Activated naive CD4-positive, alpha-beta T cell treated with anti-CD3 and anti-CD28 coated beads, Interleukin-2, amount 50 U/mL, for 24 hours (primary cell): ENCODE results near the gene ENO1.
"Not testable (repeated sequence)": the region's sequence is repeated elsewhere in the genome, so short reads cannot be mapped to it uniquely, and the experiment has no call there.

Experiments
- H3K27ac Mint-ChIP-seq: one replicate; pipeline ENCODE4 v1.8.0; 2021; ENCODE audit warnings: mild to moderate bottlenecking, mixed read lengths
- H3K27me3 Mint-ChIP-seq: one replicate; pipeline ENCODE4 v1.8.0; 2021; ENCODE audit warnings: mixed read lengths
- H3K36me3 Mint-ChIP-seq: one replicate; pipeline ENCODE4 v1.8.0; 2021; ENCODE audit warnings: mixed read lengths
- H3K4me1 Mint-ChIP-seq: one replicate; pipeline ENCODE4 v1.8.0; 2021; ENCODE audit warnings: mixed read lengths
- H3K4me3 Mint-ChIP-seq: one replicate; pipeline ENCODE4 v1.8.0; 2021; ENCODE audit warnings: mild to moderate bottlenecking, mixed read lengths
- H3K9me3 Mint-ChIP-seq: one replicate; pipeline ENCODE4 v1.8.0; 2021; ENCODE audit warnings: mixed read lengths

The ENO1 gene

DNA sequence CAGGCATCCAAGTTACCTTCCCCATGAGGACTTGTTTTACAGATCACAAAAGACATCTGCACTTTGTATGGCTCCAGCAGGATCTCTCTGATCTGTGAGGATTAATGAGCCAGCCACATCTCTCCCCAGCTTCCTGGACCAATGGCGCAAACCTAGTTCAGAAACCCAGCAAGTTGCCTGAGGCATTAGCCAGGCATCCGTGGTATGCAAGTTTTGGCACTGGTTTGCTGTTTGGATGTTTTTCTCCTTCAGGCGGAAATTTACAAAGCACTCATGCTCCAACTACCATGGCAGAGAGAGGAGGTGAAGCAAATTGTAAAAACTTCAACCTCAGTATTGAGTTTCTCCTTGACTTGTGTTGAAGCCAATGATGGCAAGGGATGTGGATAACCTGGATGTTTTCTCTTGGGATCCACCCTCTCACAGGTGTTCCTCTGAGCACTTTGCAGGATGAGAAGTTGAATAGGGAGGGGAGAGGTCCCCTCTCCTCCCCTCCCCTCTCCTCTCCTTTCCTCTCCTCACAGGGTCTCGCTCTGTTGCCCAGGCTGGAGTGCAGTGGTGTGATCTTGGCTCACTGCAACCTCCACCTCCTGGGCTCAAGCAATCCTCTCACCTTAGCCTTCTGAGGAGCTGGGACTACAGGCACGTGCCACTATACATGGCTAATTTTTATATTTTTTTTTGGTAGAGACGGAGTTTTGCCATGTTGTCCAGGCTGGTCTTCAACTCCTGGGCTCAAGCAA lies 25.6 kb upstream of the ENO1 start:
- H3K36me3 Mint-ChIP-seq, result no peaks in the 10 kb centered on the region
- no peak overlapping the region for H3K4me3 Mint-ChIP-seq
- H3K9me3 Mint-ChIP-seq, result no peaks in the 10 kb centered on the region
- H3K4me1 Mint-ChIP-seq, result peaks cover 45% of the 10 kb centered on the region
- no peaks in the 10 kb centered on the region for H3K27me3 Mint-ChIP-seq
- H3K27ac Mint-ChIP-seq, result peak overlapping the region; percentile 81

DNA sequence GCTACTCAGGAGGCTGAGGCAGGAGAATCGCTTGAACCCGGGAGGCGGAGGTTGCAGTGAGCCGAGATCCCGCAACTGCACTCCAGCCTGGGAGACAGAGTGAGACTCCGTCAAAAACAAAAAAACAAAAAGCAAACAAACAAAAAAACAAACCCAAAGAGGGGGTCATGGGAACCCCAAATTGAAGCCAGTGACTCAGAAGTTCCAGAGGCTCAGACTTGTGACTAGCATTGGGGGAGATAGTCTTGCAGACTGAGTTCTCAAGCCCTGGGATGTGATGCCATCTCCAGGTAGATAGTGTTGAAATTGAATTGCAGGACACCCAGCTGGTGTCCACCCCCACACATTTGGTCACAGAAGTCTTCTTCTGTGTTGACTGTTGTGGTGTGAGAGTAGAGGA lies 24.9 kb upstream of the ENO1 start:
- peaks cover 49% of the 10 kb centered on the region for H3K4me1 Mint-ChIP-seq
- no peaks in the 10 kb centered on the region for H3K9me3 Mint-ChIP-seq
- H3K27ac Mint-ChIP-seq, result peak overlapping the region; percentile 59
- no peak overlapping the region for H3K4me3 Mint-ChIP-seq
- H3K27me3 Mint-ChIP-seq, result no peaks in the 10 kb centered on the region
- no peaks in the 10 kb centered on the region for H3K36me3 Mint-ChIP-seq

DNA sequence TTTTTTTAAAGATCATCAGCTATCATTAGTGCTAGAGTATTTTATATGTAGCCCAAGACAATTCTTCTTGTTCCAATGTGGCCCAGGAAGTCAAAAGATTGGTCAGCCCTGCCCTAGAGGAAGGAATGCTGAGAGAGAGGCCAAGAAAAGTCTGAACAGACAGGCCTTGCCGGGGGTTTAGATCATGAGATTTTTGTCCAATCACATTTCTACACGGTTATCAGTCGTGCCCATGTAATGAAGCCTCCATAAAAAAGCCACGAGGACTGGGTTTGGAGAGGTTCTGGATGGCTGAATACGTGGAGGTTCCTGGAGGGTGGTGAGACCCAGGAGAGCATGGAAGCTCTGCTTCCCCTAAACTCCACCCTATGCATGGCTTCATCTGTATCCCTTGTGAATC lies 24.3 kb upstream of the ENO1 start:
- Mint-ChIP-seq H3K27ac (peak overlapping the region; percentile 39), H3K9me3 (no peaks in the 10 kb centered on the region), H3K36me3 (no peaks in the 10 kb centered on the region), H3K4me3 (no peak overlapping the region), H3K27me3 (no peaks in the 10 kb centered on the region), H3K4me1 (peaks cover 50% of the 10 kb centered on the region)

DNA sequence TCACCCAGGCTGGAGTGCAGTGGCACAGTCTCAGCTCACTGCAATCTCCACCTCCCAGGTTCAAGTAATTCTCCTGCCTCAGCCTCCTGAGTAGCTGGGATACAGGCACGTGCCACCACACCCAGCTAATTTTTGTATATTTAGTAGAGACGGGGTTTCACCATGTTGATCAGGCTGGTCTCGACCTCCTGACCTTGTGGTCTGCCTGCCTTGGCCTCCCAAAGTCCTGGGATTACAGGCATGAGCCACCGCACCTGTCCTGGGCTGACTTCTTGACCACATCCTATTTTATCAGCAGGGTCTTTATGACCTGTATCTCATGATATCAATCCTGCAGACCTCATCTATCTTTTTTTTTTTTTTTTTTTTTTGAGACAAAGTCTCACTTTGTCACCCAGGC lies 22.2 kb upstream of the ENO1 start:
- not testable (repeated sequence) for H3K27me3 Mint-ChIP-seq, H3K36me3 Mint-ChIP-seq, H3K9me3 Mint-ChIP-seq, H3K4me3 Mint-ChIP-seq
- peak overlapping the region; percentile 99 for H3K27ac Mint-ChIP-seq
- H3K4me1 Mint-ChIP-seq, result peaks cover 41% of the 10 kb centered on the region

DNA sequence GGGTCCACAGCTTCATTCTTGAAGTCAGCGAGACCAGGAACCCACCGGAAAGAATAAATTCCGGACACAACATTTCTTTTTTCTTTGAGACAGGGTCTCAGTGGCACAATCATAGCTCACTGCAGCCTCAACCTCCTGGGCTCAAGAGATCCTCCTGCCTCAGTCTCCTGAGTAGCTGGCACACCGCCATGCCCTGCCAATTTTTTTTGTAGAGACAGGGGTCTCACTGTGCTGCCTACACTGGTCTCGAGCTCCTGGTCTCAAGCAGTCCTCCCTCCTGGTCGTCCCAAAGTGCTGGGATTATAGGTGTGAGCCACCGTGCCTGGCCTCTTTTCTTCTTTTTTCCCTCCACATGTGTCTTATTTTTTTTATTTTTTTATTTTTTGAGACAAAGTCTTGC lies 20.6 kb upstream of the ENO1 start:
- peaks cover 37% of the 10 kb centered on the region for H3K4me1 Mint-ChIP-seq
- H3K27me3 Mint-ChIP-seq, result no peaks in the 10 kb centered on the region
- H3K4me3 Mint-ChIP-seq, result no peak overlapping the region
- no peaks in the 10 kb centered on the region for H3K36me3 Mint-ChIP-seq
- peak overlapping the region; percentile 99 for H3K27ac Mint-ChIP-seq
- H3K9me3 Mint-ChIP-seq, result no peaks in the 10 kb centered on the region

DNA sequence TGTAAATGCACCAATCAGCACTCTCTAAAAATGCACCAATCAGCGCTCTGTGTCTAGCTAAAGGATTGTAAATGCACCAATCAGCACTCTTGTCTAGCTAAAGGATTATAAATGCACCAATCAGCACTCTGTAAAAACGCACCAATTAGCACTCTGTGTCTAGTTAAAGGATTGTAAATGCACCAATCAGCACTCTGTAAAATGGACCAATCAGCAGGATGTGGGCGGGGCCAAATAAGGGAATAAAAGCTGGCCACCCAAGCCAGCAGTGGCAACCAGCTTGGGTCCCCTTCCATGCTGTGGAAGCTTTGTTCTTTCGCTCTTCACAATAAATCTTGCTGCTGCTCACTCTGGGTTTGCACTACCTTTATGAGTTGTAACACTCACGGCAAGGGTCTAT lies 19.9 kb upstream of the ENO1 start:
- Mint-ChIP-seq H3K4me3 (peak overlapping the region; percentile 23), H3K4me1 (peaks cover 31% of the 10 kb centered on the region), H3K27ac (peak overlapping the region; percentile 99)
- H3K36me3 Mint-ChIP-seq, H3K27me3 Mint-ChIP-seq, H3K9me3 Mint-ChIP-seq: not testable (repeated sequence)

DNA sequence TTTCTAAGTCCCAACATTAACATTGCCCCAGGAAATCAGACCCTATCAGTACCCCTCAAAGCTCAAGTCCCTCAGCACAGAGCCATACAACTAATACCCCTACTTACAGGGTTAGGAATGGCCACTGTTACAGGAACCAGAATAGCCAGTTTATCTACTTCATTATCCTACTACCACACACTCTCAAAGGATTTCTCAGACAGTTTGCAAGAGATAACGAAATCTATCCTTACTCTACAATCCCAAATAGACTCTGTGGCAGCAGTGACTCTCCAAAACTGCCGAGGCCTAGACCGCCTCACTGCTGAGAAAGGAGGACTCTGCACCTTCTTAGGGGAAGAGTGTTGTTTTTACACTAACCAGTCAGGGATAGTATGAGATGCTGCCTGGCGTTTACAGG lies 19.0 kb upstream of the ENO1 start:
- not testable (repeated sequence) for H3K36me3 Mint-ChIP-seq, H3K4me3 Mint-ChIP-seq, H3K27ac Mint-ChIP-seq, H3K27me3 Mint-ChIP-seq, H3K9me3 Mint-ChIP-seq
- H3K4me1 Mint-ChIP-seq, result peaks cover 28% of the 10 kb centered on the region

DNA sequence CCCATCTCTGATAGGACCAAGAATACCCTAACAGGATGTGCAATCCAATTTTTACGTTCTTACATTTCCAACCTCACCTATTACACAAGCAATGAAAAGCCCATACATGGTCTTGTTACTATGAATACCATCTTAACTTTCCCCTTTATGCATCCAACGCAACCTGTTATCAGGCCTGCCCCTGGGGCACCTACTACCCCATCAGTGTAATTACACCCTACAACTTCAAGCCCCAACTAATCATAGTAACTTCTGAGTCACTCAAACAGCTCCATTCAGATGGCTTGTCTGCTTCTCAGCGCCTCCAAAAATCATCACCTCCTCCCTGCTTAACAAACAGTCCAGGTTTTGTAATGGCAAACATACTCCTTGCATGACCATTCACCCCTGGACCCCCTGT lies 18.3 kb upstream of the ENO1 start:
- H3K9me3 Mint-ChIP-seq, H3K27me3 Mint-ChIP-seq, H3K4me3 Mint-ChIP-seq, H3K27ac Mint-ChIP-seq, H3K36me3 Mint-ChIP-seq: not testable (repeated sequence)
- H3K4me1 Mint-ChIP-seq, result peaks cover 28% of the 10 kb centered on the region

DNA sequence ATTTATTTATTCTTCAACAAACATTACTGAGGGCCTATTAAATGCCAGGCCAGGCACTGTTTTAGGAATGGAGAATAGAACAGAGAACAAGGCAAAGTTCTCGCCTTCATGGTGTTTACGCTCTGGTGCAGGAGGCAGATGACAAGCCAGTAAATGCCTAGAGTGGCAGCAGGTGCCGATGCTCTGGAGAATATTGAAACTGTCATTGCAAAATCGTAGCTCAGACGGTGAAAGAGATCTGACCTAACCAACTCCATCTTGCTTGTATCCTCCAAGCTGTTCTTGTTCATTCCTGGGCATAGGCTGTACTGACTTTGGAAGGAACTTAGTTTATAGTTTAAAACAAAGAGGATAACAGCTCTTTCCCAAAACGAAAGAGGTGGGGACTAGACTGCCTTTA lies 13.5 kb upstream of the ENO1 start:
- Mint-ChIP-seq H3K36me3 (no peaks in the 10 kb centered on the region), H3K4me3 (no peak overlapping the region), H3K27ac (no peak overlapping the region), H3K9me3 (no peaks in the 10 kb centered on the region), H3K27me3 (no peaks in the 10 kb centered on the region), H3K4me1 (no peaks in the 10 kb centered on the region)

DNA sequence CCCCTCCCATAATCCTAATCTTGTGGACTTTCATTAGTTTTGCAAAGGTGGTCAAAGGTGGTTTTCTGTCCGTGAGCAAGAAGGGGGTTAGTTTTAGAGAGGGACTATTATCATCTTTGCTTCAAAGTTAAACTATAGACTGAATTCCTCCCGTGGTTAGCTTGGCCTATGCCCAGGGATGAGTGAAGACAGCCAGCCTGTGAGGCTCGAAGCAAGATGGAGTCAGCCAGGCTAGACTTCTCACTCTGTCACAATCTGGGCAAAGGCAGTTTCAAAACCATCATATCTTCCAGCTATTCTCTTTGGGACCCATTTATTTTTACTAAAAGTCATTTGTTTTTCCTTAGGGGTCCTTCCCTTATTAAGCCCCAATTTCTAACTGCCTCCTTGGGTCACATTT lies 12.9 kb upstream of the ENO1 start:
- Mint-ChIP-seq H3K9me3 (no peaks in the 10 kb centered on the region), H3K4me3 (no peak overlapping the region), H3K36me3 (no peaks in the 10 kb centered on the region), H3K27ac (no peak overlapping the region), H3K4me1 (no peaks in the 10 kb centered on the region), H3K27me3 (no peaks in the 10 kb centered on the region)

DNA sequence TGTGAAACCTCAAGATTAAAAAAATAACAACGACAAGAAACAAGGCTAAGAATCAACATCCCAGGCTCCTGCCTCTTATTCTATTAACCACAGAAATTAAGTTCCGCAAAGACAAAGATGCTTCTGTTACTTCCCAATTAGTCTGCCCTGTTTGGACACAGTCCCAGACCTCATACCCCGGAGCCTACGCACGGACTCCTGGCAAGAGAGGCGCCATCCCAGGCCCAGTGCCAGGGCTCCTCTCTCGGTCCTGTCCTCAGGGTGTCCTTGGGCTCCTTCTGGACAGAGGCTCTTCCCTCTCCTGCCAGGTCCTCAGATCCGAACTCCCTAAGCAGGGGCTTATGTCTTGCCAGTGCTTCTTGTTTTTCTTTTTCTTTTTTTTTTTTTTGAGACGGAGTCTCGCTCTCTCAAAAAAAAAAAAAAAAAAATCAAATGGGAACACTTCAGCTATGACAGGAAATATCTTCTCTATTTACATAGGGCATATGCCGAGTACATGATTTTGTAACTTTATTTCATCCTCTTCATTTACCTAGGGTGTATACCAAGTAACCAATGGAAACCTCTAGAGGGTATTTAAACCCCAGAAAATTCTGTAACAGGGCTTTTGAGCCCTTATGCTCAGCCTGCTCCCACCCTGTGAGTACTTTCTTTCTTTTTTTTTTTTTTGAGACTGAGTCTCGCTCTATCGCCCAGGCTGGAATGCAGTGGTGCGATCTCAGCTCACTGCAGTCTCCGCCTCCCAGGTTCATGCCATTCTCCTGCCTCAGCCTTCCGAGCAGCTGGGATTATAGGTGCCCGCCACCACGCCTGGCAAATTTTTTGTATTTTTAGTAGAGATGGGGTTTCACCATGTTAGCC lies 11.7 kb upstream of the ENO1 start:
- Mint-ChIP-seq H3K36me3 (no peaks in the 10 kb centered on the region), H3K4me1 (no peaks in the 10 kb centered on the region), H3K27me3 (no peaks in the 10 kb centered on the region), H3K9me3 (no peaks in the 10 kb centered on the region), H3K27ac (no peak overlapping the region), H3K4me3 (no peak overlapping the region)

DNA sequence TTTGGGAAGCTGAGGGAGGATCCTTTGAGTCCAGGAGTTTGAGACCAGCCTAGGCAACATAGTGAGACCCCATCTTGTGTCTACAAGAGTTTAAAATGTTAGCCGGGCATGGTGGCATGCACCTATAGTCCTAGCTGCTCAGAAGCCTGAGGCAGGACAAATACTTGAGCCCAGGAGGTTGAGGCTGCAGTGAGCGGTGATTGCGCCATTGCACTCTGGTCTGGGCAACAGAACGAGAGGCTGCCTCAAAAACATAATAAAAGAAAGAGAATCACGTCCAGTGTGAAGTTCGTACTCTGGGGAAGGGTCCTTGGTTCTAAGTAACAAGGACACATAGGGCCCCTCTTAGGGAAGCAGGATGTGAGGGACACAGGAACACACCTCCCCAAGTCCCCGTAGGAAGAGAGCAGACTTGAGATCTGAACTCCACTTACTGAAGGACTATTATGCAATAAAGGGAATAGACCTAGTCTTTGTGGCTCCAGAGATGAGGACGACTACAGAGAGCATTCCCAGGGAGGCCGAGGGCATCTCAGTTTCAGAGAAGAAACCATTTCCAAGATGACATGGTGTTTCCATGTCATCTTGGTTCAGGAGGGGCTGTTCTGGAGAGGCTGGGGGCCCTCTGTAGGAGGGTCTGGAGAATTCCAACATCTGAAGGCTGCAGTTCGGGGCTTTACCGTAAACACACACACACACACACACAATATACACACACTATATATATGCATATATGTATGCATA lies 10.8 kb upstream of the ENO1 start:
- no peaks in the 10 kb centered on the region for H3K36me3 Mint-ChIP-seq
- H3K4me3 Mint-ChIP-seq, result no peak overlapping the region
- no peak overlapping the region for H3K27ac Mint-ChIP-seq
- H3K4me1 Mint-ChIP-seq, result no peaks in the 10 kb centered on the region
- no peaks in the 10 kb centered on the region for H3K9me3 Mint-ChIP-seq
- no peaks in the 10 kb centered on the region for H3K27me3 Mint-ChIP-seq

DNA sequence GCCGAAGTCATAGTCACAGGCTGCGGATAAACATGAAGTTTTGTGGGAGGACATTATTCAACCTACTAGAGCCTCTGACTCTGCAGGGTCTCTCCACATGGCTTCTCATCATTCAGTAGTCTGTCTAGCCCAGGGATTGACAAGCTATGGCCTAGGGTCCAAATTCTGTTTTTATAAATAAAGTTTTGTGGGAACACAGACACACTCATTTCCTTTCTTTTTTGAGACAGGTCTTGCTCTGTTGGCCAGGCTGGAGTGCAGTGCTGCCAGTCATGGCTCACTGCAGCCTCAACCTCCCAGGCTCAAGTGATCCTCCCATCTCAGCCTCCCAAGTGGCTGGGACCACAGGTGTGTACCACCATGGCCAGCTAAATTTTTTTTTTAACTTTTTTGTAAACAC lies 8.1 kb upstream of the ENO1 start:
- Mint-ChIP-seq H3K36me3 (no peaks in the 10 kb centered on the region), H3K4me3 (no peak overlapping the region), H3K9me3 (no peaks in the 10 kb centered on the region), H3K4me1 (no peaks in the 10 kb centered on the region), H3K27ac (no peak overlapping the region), H3K27me3 (no peaks in the 10 kb centered on the region)

DNA sequence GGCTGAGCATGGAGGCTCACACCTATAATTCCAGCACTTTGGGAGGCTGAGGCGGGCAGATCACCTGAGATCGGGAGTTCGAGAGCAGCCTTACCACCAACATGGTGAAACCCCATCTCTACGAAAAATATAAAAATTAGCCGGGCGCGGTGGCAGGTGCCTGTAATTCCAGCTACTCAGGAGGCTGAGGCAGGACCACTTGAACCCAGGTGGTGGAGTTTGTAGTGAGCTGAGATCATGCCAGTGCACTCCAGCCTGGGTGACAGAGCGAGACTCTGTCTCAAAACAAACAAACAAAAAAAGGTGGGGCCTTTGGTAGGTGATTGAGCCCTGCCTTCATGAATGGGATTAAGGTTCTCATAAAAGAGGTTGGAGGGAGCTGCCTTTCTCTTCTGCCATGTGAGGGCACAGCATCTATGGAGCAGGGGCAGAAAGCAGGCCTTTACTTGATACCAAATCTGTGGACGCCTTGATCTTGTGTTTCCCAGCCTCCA lies 7.6 kb upstream of the ENO1 start:
- H3K4me3 Mint-ChIP-seq, H3K9me3 Mint-ChIP-seq, H3K27ac Mint-ChIP-seq, H3K36me3 Mint-ChIP-seq, H3K4me1 Mint-ChIP-seq, H3K27me3 Mint-ChIP-seq: not testable (repeated sequence)

DNA sequence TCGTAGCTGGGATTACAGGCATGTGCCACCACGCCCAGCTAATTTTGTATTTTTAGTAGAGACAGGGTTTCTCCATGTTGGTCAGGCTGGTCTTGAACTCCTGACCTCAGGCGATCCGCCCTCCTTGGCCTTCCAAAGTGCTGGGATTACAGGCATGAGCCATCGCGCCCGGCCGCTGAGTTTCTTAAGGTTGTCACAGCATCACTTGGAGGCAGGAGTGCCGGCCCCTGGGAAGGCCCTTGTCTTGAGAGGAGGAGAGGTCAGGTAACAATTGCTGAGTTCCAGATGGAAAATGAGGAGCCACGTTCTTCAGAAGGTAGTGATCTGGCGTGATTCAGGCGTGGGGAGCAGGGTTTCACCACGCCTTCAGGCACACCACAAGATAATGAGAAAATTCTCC lies 5.6 kb upstream of the ENO1 start:
- not testable (repeated sequence) for H3K27me3 Mint-ChIP-seq, H3K4me3 Mint-ChIP-seq, H3K27ac Mint-ChIP-seq, H3K9me3 Mint-ChIP-seq, H3K36me3 Mint-ChIP-seq
- H3K4me1 Mint-ChIP-seq, result peaks cover 15% of the 10 kb centered on the region

DNA sequence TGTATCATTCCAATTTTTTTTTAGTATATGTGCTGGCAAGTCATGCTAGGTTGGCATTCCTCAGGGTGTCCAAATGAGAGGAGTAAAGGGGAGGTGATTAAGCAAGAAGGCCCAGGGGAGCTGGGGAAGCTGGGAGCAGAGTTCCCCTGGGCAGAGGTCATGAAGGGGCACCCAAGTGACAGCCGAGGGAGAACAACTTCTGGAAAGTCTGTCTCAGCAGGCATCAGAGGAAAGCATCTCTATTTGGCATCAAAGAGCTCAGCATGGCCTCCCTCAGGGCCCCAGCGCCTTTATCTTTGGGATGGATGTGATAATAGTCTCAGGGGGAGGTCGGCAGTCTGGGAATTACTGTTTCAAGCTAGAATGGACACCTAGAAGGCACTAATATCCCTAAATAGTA lies 5.0 kb upstream of the ENO1 start:
- H3K9me3 Mint-ChIP-seq, result no peaks in the 10 kb centered on the region
- peaks cover 15% of the 10 kb centered on the region for H3K4me1 Mint-ChIP-seq
- H3K4me3 Mint-ChIP-seq, result no peak overlapping the region
- H3K36me3 Mint-ChIP-seq, result no peaks in the 10 kb centered on the region
- H3K27me3 Mint-ChIP-seq, result no peaks in the 10 kb centered on the region
- H3K27ac Mint-ChIP-seq, result no peak overlapping the region
